GM12878 (cell line): Measurements from ENCODE around the gene LRP1. TPM values are rescaled to one million over a fixed set of nuclear protein-coding genes. Genes with fewer than 3 reads are reported as not detected.

ENCODE experiments used
- ATAC-seq: fragments of 200-7000 bp; cut with Tn5 transposase; 3 replicates; pipeline ENCODE4 v1.9.1; 2020; ENCODE audit warnings: mild to moderate bottlenecking, moderate library complexity
- BruUV-seq: library from RNA; stranded (reverse); fragments of 400-500 nt; replicated peaks from 2 replicates; lab custom pipeline; 2021; lab: Mats Ljungman, UMichigan
- CTCF ChIA-PET: fragments of 300-600 bp; sonication (Branson Sonifier 250); formaldehyde crosslinking; extraction: SDS; loops from one replicate; lab custom pipeline; 2021; ENCODE audit warnings: inconsistent platforms; lab: Yijun Ruan, JAX
- POLR2A ChIA-PET: fragments of 350-600 bp; formaldehyde crosslinking; extraction: SDS; loops from one replicate; lab custom pipeline; 2021; ENCODE audit warnings: inconsistent platforms; lab: Charles Lee
- RAD21 ChIA-PET: fragments of 300-600 bp; sonication (Branson Sonifier 250); formaldehyde crosslinking; loops from one replicate; lab custom pipeline; 2023; ENCODE audit warnings: antibody characterized with exemption; ENCODE audit not compliant: unreplicated experiment; lab: Charles Lee
- SMC1A ChIA-PET: fragments of 300-600 bp; sonication (Branson Sonifier 250); formaldehyde crosslinking; loops from one replicate; lab custom pipeline; 2023; ENCODE audit not compliant: unreplicated experiment, uncharacterized antibody; lab: Charles Lee
- DNase-seq: peaks from one replicate; pipeline ENCODE4 v3.0.0-alpha.2; 2011; ENCODE audit warnings: low read depth, low spot score
- FAIRE-seq: peaks from 3 replicates; lab custom pipeline; 2011; peaks lifted over from hg19 to GRCh38; lab: Jason Lieb, UNC
- H2AFZ ChIP-seq: 2 replicates; pipeline ENCODE4 v1.6.0; 2011; ENCODE audit warnings: low read depth, low read length, control low read depth; ENCODE audit not compliant: control insufficient read depth
- H3K27ac ChIP-seq: 2 replicates; pipeline ENCODE4 v1.5.1; 2011; ENCODE audit warnings: control low read depth; ENCODE audit not compliant: control insufficient read depth, insufficient read depth
- H3K27me3 ChIP-seq, 2 experiments: replicated peaks in 1 of 2; 2 replicates each; pipeline versions ENCODE4 v1.6.0 to v1.6.1; 2011; ENCODE audit warnings: low read length in 1 of 2; ENCODE audit not compliant: control insufficient read depth in 2 of 2, insufficient read depth in 2 of 2
- H3K36me3 ChIP-seq, 2 experiments: 2 replicates each; pipeline ENCODE4 v1.5.1; 2011; ENCODE audit warnings: low read length in 1 of 2; ENCODE audit not compliant: control insufficient read depth in 2 of 2, insufficient read depth in 2 of 2
- H3K4me1 ChIP-seq: 2 replicates; pipeline ENCODE4 v1.6.1; 2011; ENCODE audit warnings: mild to moderate bottlenecking, low read length, moderate library complexity, mixed read lengths; ENCODE audit not compliant: control insufficient read depth, insufficient read depth
- H3K4me2 ChIP-seq: 2 replicates; pipeline ENCODE4 v1.6.0; 2011; ENCODE audit warnings: control low read depth; ENCODE audit not compliant: control insufficient read depth, insufficient read depth
- H3K4me3 ChIP-seq: fragments of 200-600 bp; sonication (generic); 2 replicates; pipeline ENCODE4 v1.5.1; 2016
- H3K79me2 ChIP-seq: 2 replicates; pipeline ENCODE4 v1.6.0; 2011; ENCODE audit warnings: low read length; ENCODE audit not compliant: control insufficient read depth, insufficient read depth
- H3K9ac ChIP-seq: 2 replicates; pipeline ENCODE4 v1.8.0; 2011; ENCODE audit warnings: low read length, control low read depth, mixed read lengths; ENCODE audit not compliant: control insufficient read depth, insufficient read depth
- H3K9me3 ChIP-seq: replicated peaks from 3 replicates; pipeline ENCODE4 v1.5.1; 2011; ENCODE audit warnings: mild to moderate bottlenecking, low read length; ENCODE audit not compliant: control insufficient read depth, insufficient read depth
- H4K20me1 ChIP-seq: 2 replicates; pipeline ENCODE4 v1.6.0; 2011; ENCODE audit not compliant: control insufficient read depth, insufficient read depth
- BHLHE40 ChIP-seq, 2 experiments: fragments of 450-650 bp in 1 of 2; IDR thresholded peaks; 2 replicates each; pipeline ENCODE4 v1.6.1; 2011 to 2017; ENCODE audit warnings: low read depth in 2 of 2, borderline replicate concordance in 1 of 2, improper control_type of control experiment in 1 of 2, low read length in 1 of 2, mild to moderate bottlenecking in 1 of 2
- CBFB ChIP-seq: IDR thresholded peaks from 2 replicates; pipeline ENCODE4 v1.6.1; 2016; ENCODE audit warnings: antibody characterized with exemption, low read depth
- CEBPB ChIP-seq, 2 experiments: fragments of 150-350 bp in 1 of 2; IDR thresholded peaks; 2 replicates each; pipeline ENCODE4 v1.6.1; 2012 to 2014; ENCODE audit warnings: low read depth in 2 of 2, low read length in 2 of 2, borderline replicate concordance in 1 of 2, inconsistent platforms in 1 of 2
- CHD4 ChIP-seq: fragments of 200-600 bp; sonication (generic); IDR thresholded peaks from 2 replicates; pipeline ENCODE4 v1.6.1; 2016; ENCODE audit warnings: mild to moderate bottlenecking
- CREB1 ChIP-seq: IDR thresholded peaks from 2 replicates; pipeline ENCODE4 v1.6.1; 2012; ENCODE audit warnings: low read depth, mild to moderate bottlenecking, inconsistent platforms
- DPF2 ChIP-seq: fragments of 450-650 bp; IDR thresholded peaks from 2 replicates; pipeline ENCODE4 v1.6.1; 2017; ENCODE audit warnings: mild to moderate bottlenecking
- HCFC1 ChIP-seq: fragments of 150-350 bp; IDR thresholded peaks from 2 replicates; pipeline ENCODE4 v1.6.1; 2014; ENCODE audit warnings: low read length
- HDGF ChIP-seq: fragments of 450-650 bp; IDR thresholded peaks from 2 replicates; pipeline ENCODE4 v1.6.1; 2016; ENCODE audit warnings: antibody characterized with exemption
- NR2C2 ChIP-seq: IDR thresholded peaks from 2 replicates; pipeline ENCODE4 v1.6.1; 2011; ENCODE audit warnings: borderline replicate concordance, low read depth; ENCODE audit not compliant: control insufficient read depth, insufficient read length
- RUNX3 ChIP-seq: IDR thresholded peaks from 2 replicates; pipeline ENCODE4 v1.6.1; 2012; ENCODE audit warnings: low read length, inconsistent platforms
- SMARCA5 ChIP-seq: fragments of 450-650 bp; IDR thresholded peaks from 2 replicates; pipeline ENCODE4 v1.6.1; 2017; ENCODE audit warnings: mild to moderate bottlenecking
- SREBF1 ChIP-seq: IDR thresholded peaks from 2 replicates; pipeline ENCODE4 v1.6.1; 2012; ENCODE audit warnings: mild to moderate bottlenecking, low read length
- SREBF2 ChIP-seq: IDR thresholded peaks from 2 replicates; pipeline ENCODE4 v1.6.1; 2012; ENCODE audit warnings: mild to moderate bottlenecking, low read length
- WGBS: methylation state at CpG from one replicate; pipeline ENCODE4 v1.1.6; 2016; ENCODE audit warnings: low lambda C conversion rate; ENCODE audit not compliant: insufficient replicate concordance, insufficient coverage; ENCODE audit errors: missing lambda C conversion rate; 5-methylcytosine and 5-hydroxymethylcytosine counted together
- in situ Hi-C: fragments of 300-500 bp; cut with MboI; formaldehyde crosslinking; loops from 9 replicates; pipeline ENCODE4 v1.14.3; 2018; ENCODE audit warnings: mixed read lengths
- intact Hi-C: fragments of 100-400 bp; cut with micrococcal nuclease; formaldehyde crosslinking; loops from one replicate; pipeline ENCODE4 v1.14.2; 2022; ENCODE audit not compliant: unreplicated experiment
- polyA plus RNA-seq, 11 experiments: library from polyadenylated mRNA; depleted of rRNA in 4 of 11; unstranded in 6 of 11; stranded (reverse) in 5 of 11; fragments of >200 nt; fragmentation: Nextera tagmentation in 4 of 11; fragmentation: Illumina TruSeq in 1 of 11; extraction: Ambion mirVana in 4 of 11; extraction: Trizol in 1 of 11; gene quantifications; 1 replicate in 1 of 11; 2 replicates in 10 of 11; pipeline versions ENCODE4 v1.2.1 to v1.2.3, GENCODE V29; 2011 to 2016; ENCODE audit warnings: inconsistent platforms in 2 of 11, missing spikeins in 2 of 11, low read depth in 1 of 11
- total RNA-seq, 4 experiments: library from RNA; depleted of rRNA in 3 of 4; stranded (reverse); fragments of >200 nt in 3 of 4; fragmentation: Illumina TruSeq in 1 of 4; extraction: Trizol in 1 of 4; gene quantifications; 2 replicates each; pipeline versions ENCODE4 v1.2.1 to v1.2.3, GENCODE V29; 2013 to 2021
- TF ChIP-seq, protein P1 (sequence below): fragments of 450-650 bp; IDR thresholded peaks from 2 replicates; pipeline ENCODE4 v1.6.1; 2017; ENCODE audit warnings: borderline replicate concordance
- TF ChIP-seq, protein P2 (sequence below), 3 experiments: IDR thresholded peaks in 2 of 3; conservative IDR thresholded peaks in 1 of 3; 2 replicates each; pipeline ENCODE4 v1.5.1; 2011; ENCODE audit warnings: low read depth in 3 of 3, low read length in 3 of 3, mild to moderate bottlenecking in 3 of 3, control low read depth in 2 of 3, moderate library complexity in 2 of 3, inconsistent platforms in 1 of 3, mixed read lengths in 1 of 3; ENCODE audit not compliant: control insufficient read depth in 2 of 3, insufficient read depth in 1 of 3; ENCODE audit errors: extremely low read depth in 1 of 3

Gene LRP1
- total and polyA plus RNA-seq, 10 of the 15 experiments (the other 5 are each of a cell fraction or from before 2014, with no cell fraction given), result under 0.01 to 1.1 (median 0.20) TPM; not detected in 2

DNA sequence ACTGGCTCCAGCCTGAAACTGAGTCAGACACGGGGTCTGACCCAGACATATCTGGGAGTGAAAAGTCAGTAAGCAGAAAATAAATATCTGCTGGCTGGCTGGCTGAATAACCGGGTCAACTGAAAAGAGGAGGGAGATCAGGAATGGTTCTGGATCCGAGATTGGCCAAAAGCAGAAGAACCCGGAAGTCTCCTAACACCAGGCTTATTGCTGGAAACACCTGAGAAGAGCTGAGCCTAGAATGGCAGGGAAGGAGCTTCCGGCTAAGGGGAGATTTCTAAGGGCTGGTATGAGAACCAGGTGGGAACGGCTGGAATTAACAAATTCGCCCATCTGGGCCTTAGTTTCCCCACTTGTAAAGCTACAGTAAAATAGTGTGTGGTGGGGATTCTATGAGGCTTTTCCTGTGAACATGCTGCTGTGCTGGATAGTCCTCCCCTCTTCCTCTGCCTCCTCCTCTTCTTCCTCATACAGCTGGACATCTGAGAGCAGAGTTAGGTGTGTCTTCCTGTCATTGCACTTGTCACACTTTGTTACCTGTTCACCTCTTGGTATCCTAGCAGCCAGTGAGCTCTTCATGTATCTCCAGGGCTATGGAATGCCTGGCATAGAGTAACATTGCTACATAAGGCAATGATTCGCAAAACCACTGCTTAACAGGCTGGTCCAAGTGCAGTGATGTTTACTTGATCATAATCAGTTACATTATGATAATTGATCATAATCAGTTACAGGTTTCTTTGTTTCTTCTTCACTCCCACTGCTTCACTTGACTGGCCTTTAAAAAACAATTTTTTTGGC is 99.2 kb downstream of the LRP1 start (continued):
- TF ChIP-seq, protein P1, sequence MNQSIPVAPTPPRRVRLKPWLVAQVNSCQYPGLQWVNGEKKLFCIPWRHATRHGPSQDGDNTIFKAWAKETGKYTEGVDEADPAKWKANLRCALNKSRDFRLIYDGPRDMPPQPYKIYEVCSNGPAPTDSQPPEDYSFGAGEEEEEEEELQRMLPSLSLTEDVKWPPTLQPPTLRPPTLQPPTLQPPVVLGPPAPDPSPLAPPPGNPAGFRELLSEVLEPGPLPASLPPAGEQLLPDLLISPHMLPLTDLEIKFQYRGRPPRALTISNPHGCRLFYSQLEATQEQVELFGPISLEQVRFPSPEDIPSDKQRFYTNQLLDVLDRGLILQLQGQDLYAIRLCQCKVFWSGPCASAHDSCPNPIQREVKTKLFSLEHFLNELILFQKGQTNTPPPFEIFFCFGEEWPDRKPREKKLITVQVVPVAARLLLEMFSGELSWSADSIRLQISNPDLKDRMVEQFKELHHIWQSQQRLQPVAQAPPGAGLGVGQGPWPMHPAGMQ, result no peak
- TF ChIP-seq BHLHE40 (IDR thresholded peaks at IDR 0.05; ENCODE audit: borderline replicate concordance in 1 of 2, low read depth in 2 of 2, low read length in 1 of 2) (no peak), SMARCA5 (no peak), SREBF2 (no peak)

DNA sequence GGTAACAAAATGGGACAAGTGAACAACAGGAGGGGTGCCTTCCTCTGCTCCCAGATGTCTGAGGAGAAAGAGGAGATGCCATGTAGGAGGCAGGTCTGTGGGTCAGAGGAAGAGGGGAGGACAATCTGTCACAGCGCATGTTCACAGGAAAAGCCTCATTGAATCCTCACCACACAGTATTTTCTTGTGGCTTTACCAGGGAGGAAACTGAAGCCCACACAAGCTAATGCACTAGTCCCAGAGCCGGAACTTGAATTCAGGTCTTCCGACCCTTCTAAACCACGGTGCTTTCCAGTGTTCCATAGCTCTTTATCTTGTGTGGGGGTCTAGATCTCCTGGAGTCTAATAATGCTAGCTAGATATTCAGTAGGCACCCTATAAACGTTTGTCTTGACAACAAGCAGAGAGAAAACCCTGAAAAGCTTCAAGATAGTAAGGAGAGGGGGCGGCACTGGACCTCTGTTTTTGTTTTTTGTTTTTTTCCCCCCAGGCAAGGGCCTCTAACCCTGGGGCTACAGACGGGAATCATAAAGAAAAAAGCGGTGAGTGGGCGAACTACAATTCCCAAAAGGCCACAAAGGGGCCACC is 100.9 kb downstream of the LRP1 start:
- TSS peak; percentile 95 for BruUV-seq
- POLR2A ChIA-PET, result interaction anchor here (0.7 to 2.6 kb wide), 12 partner anchors 9 to 504 kb away, joined by 3 to 15 read pairs (median 4); partner anchors contain the start of genes DDIT3, GLI1, INHBE and NACA
- H3K4me1 ChIP-seq, result peaks cover 31% of the 10 kb centered on the region
- peak overlapping the region; percentile 99 for H3K4me2 ChIP-seq
- H3K79me2 ChIP-seq, result peaks cover 22% of the 10 kb centered on the region
- peaks cover 23 to 25% of the 10 kb centered on the region in 2 experiments for H3K36me3 ChIP-seq
- CTCF ChIA-PET, result interaction anchor here (0.7 to 7.8 kb wide), 18 partner anchors 7 to 302 kb away, joined by 3 to 202 read pairs (median 4); partner anchors contain the start of genes INHBE and STAT6
- peak overlapping the region; percentile 45 for H3K27ac ChIP-seq
- H2AFZ ChIP-seq, result peak overlapping the region; percentile 65
- SMC1A ChIA-PET, result interaction anchor here (0.9 to 2.5 kb wide), 12 partner anchors 10 to 318 kb away, joined by 3 to 36 read pairs (median 8); partner anchors contain the start of genes DCTN2 and STAT6
- WGBS, result 3% methylated on average over 9 of the region's 9 CpGs
- peak overlapping the region; percentile 79 for H3K4me3 ChIP-seq
- no peak for DNase-seq
- peak overlapping the region; percentile 97 for H3K9ac ChIP-seq
- TF ChIP-seq SREBF1, result 0 out of 2 replicates have a peak, but pooled peaks have one; percentile 76
- TF ChIP-seq CHD4, result no peak
- TF ChIP-seq CREB1, result no peak
- TF ChIP-seq, protein P2, sequence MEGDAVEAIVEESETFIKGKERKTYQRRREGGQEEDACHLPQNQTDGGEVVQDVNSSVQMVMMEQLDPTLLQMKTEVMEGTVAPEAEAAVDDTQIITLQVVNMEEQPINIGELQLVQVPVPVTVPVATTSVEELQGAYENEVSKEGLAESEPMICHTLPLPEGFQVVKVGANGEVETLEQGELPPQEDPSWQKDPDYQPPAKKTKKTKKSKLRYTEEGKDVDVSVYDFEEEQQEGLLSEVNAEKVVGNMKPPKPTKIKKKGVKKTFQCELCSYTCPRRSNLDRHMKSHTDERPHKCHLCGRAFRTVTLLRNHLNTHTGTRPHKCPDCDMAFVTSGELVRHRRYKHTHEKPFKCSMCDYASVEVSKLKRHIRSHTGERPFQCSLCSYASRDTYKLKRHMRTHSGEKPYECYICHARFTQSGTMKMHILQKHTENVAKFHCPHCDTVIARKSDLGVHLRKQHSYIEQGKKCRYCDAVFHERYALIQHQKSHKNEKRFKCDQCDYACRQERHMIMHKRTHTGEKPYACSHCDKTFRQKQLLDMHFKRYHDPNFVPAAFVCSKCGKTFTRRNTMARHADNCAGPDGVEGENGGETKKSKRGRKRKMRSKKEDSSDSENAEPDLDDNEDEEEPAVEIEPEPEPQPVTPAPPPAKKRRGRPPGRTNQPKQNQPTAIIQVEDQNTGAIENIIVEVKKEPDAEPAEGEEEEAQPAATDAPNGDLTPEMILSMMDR (IDR thresholded peaks at IDR 0.05 in 2 of 3, conservative IDR thresholded peaks at IDR 0.05 in 1 of 3; ENCODE audit: control insufficient read depth in 2 of 3, extremely low read depth in 1 of 3, insufficient read depth in 1 of 3, low read depth in 3 of 3, low read length in 3 of 3), result 0 out of 6 replicates have a peak, but pooled peaks of 1 of the 3 experiments have one; percentile 2
- no peak for TF ChIP-seq DPF2
- TF ChIP-seq CBFB, result peak; percentile 29; the same call in 1 of the 2 replicates
- no peak for TF ChIP-seq CEBPB (IDR thresholded peaks at IDR 0.05; ENCODE audit: borderline replicate concordance in 1 of 2, low read depth in 2 of 2, low read length in 2 of 2)
- TF ChIP-seq HCFC1, result no peak
- no peak for TF ChIP-seq HDGF
- peak; percentile 49 for TF ChIP-seq RUNX3
- TF ChIP-seq NR2C2, result no peak
- RAD21 ChIA-PET, result interaction anchor here (0.8 to 3.1 kb wide), 18 partner anchors 10 to 592 kb away, joined by 3 to 36 read pairs (median 4); partner anchors contain the start of genes INHBE, NEMP1, NXPH4 and STAT6
- H3K9me3 ChIP-seq, result no peaks in the 10 kb centered on the region
- H4K20me1 ChIP-seq, result no peaks in the 10 kb centered on the region
- in situ Hi-C loops (no loop called here), intact Hi-C loops (no loop called here)
- H3K27me3 ChIP-seq, result peaks cover 4 to 5% of the 10 kb centered on the region in 2 experiments; a peak in 3 of 4 replicates
- FAIRE-seq, result peak; percentile 61
- ATAC-seq, result peak; percentile 20
